B cell (primary cell): Measurements from ENCODE around the gene NEK6. TPM values are rescaled to one million over a fixed set of nuclear protein-coding genes. Genes with fewer than 3 reads are reported as not detected.

Source experiments
- ATAC-seq: fragments of 200-7000 bp; cut with Tn5 transposase; one replicate; pipeline ENCODE4 v1.10.0; 2021; ENCODE audit warnings: low read depth, mild to moderate bottlenecking, moderate number of reproducible peaks, moderate library complexity
- CTCF ChIA-PET: fragments of 350-600 bp; sonication (Branson Sonifier 250); formaldehyde crosslinking; loops from one replicate; lab custom pipeline; 2021; ENCODE audit warnings: antibody characterized with exemption, inconsistent platforms; lab: Charles Lee
- POLR2A ChIA-PET: fragments of 350-600 bp; sonication (Branson Sonifier 250); formaldehyde crosslinking; loops from one replicate; lab custom pipeline; 2021; ENCODE audit warnings: antibody characterized with exemption; lab: Charles Lee
- DNase-seq: peaks from one replicate; pipeline ENCODE4 v3.0.0; 2013
- H2AFZ ChIP-seq: 2 replicates; pipeline ENCODE4 v1.6.1; 2012; ENCODE audit warnings: mild to moderate bottlenecking, low read depth, low read length; ENCODE audit not compliant: insufficient read depth, poor library complexity, severe bottlenecking
- H3K27ac ChIP-seq, 2 donors: 1 replicate in 1 of 2; 2 replicates in 1 of 2; pipeline ENCODE4 v1.5.1; 2012 to 2013; ENCODE audit warnings: low read length in 2 of 2, mild to moderate bottlenecking in 2 of 2, moderate library complexity in 1 of 2
- H3K27me3 ChIP-seq, 4 experiments: fragments of 200-600 bp in 1 of 4; sonication (generic) in 1 of 4; replicated peaks in 1 of 4; 1 replicate in 2 of 4; 2 replicates in 2 of 4; pipeline versions ENCODE4 v1.6.1 to v1.7.0; 2013 to 2016; ENCODE audit warnings: low read length in 3 of 4, mild to moderate bottlenecking in 2 of 4, mixed read lengths in 1 of 4, moderate library complexity in 1 of 4; ENCODE audit not compliant: insufficient read depth in 4 of 4, control insufficient read depth in 3 of 4; ENCODE audit errors: control extremely low read depth in 1 of 4
- H3K36me3 ChIP-seq, 2 experiments: replicated peaks in 1 of 2; 1 replicate in 1 of 2; 2 replicates in 1 of 2; pipeline versions ENCODE4 v1.6.1 to v1.7.1; 2013; ENCODE audit warnings: low read length in 1 of 2; ENCODE audit not compliant: insufficient read depth in 2 of 2, control insufficient read depth in 1 of 2; ENCODE audit errors: control extremely low read depth in 1 of 2, extremely low read depth in 1 of 2
- H3K4me1 ChIP-seq, 2 donors: fragments of 200-600 bp in 1 of 2; sonication (generic) in 1 of 2; 1 replicate in 1 of 2; 2 replicates in 1 of 2; pipeline versions ENCODE4 v1.5.1 to v1.6.1; 2013 to 2017; ENCODE audit warnings: low read length in 2 of 2; ENCODE audit not compliant: control insufficient read depth in 2 of 2, insufficient read depth in 2 of 2
- H3K4me2 ChIP-seq: replicated peaks from 2 replicates; pipeline ENCODE3; 2012; ENCODE audit warnings: mild to moderate bottlenecking, low read depth, low read length; ENCODE audit not compliant: poor library complexity, severe bottlenecking
- H3K4me3 ChIP-seq, 5 experiments: fragments of 200-600 bp in 1 of 5; sonication (generic) in 1 of 5; 1 replicate in 3 of 5; 2 replicates in 2 of 5; pipeline versions ENCODE4 v1.5.1 to v1.7.0; 2011 to 2016; ENCODE audit warnings: low read length in 4 of 5, mild to moderate bottlenecking in 4 of 5, low read depth in 2 of 5, control low read depth in 1 of 5, moderate library complexity in 1 of 5; ENCODE audit not compliant: insufficient read depth in 1 of 5; ENCODE audit errors: control extremely low read depth in 1 of 5, extremely low read depth in 1 of 5
- H3K79me2 ChIP-seq: fragments of 200-600 bp; sonication (generic); one replicate; pipeline ENCODE4 v1.6.0; 2016; ENCODE audit warnings: low read length; ENCODE audit not compliant: control insufficient read depth, insufficient read depth
- H3K9ac ChIP-seq: fragments of 200-600 bp; sonication (generic); 2 replicates; pipeline ENCODE4 v1.6.1; 2017; ENCODE audit warnings: mild to moderate bottlenecking, low read length, moderate library complexity
- H3K9me3 ChIP-seq, 3 donors: one replicate each; pipeline versions ENCODE4 v1.6.1 to v1.7.1; 2013; ENCODE audit warnings: low read length in 2 of 3; ENCODE audit not compliant: control insufficient read depth in 2 of 3, insufficient read depth in 1 of 3; ENCODE audit errors: control extremely low read depth in 1 of 3
- H4K20me1 ChIP-seq: 2 replicates; pipeline ENCODE4 v1.6.0; 2012; ENCODE audit warnings: mild to moderate bottlenecking, low read length; ENCODE audit not compliant: insufficient read depth, control insufficient read depth, poor library complexity, severe bottlenecking
- H3K27ac Mint-ChIP-seq: one replicate; pipeline ENCODE4 v1.8.0; 2021; ENCODE audit warnings: mixed read lengths
- H3K27me3 Mint-ChIP-seq: one replicate; pipeline ENCODE4 v1.8.0; 2021; ENCODE audit warnings: mixed read lengths
- H3K4me1 Mint-ChIP-seq: one replicate; pipeline ENCODE4 v1.8.0; 2021; ENCODE audit warnings: mixed read lengths
- H3K4me3 Mint-ChIP-seq: one replicate; pipeline ENCODE4 v1.8.0; 2021; ENCODE audit warnings: mixed read lengths
- H3K9me3 Mint-ChIP-seq: one replicate; pipeline ENCODE4 v1.8.0; 2022; ENCODE audit warnings: mixed read lengths; ENCODE audit not compliant: insufficient read depth
- EZH2 ChIP-seq: IDR thresholded peaks from 2 replicates; pipeline ENCODE4 v1.6.1; 2012; ENCODE audit warnings: borderline replicate concordance, low read depth, mild to moderate bottlenecking, moderate library complexity, low read length; ENCODE audit not compliant: insufficient read depth, poor library complexity, severe bottlenecking
- WGBS: methylation state at CpG from one replicate; pipeline ENCODE4 v1.1.5; 2013; ENCODE audit warnings: missing lambda C conversion rate; ENCODE audit not compliant: insufficient coverage; 5-methylcytosine and 5-hydroxymethylcytosine counted together
- intact Hi-C: fragments of 100-400 bp; cut with micrococcal nuclease; formaldehyde crosslinking; loops from one replicate; pipeline ENCODE4 v1.10.0; 2022
- polyA plus RNA-seq: library from polyadenylated mRNA; depleted of rRNA; stranded (reverse); fragments of >200 nt; gene quantifications from 2 replicates; pipeline ENCODE4 v1.2.3, GENCODE V29; 2012
- total RNA-seq, 2 donors: library from RNA; stranded (reverse); fragments of 120-200 nt in 1 of 2; gene quantifications; 1 replicate in 1 of 2; 2 replicates in 1 of 2; pipeline versions ENCODE4 v1.2.3 to v1.2.4, GENCODE V29; 2013 to 2022
- TF ChIP-seq, protein P1 (sequence below): fragments of 200-600 bp; IDR thresholded peaks from one replicate; pipeline ENCODE4 v1.8.0; 2022; ENCODE audit warnings: antibody characterized with exemption, mild to moderate bottlenecking

NEK6 gene
- total and polyA plus RNA-seq, 2 donors (not counting 1 experiment from before 2014, with no cell fraction given), result 40.0 to 63.1 TPM

DNA sequence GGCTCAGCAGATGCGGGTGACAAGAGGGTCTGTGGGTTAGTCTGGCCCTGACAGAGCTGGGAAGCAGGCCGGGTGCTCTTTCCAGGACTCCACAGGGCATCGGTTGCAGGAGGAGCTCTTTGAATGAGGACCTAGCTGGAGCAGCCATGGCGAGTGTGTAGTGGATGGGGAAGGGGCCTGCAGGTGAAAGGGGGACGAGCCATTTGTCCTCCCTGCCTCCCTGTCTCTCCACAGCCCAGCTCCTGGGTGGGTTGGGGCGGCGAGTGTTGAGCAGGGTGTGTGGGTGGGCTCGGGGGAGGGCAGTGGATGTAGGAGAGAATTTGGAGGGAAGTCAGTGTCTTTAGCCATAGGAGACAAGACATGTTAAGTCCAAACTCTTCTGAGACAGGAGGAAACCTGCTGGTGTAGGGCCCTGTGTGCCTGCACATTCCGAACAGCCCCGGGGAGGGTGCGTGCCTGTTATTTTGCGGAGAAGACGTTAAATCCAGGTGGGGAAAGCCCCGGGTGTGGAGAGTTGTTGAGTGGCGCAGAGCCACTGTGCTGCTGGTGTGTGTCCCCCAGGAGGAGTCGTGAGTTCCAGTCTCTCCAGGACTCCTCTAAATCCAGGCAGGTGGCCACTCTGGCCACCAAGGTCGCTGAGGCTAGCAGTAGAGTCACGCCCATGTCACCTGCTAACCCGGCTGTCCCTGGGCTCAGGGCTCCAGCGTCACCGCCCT, 83.9 kb downstream of the NEK6 start:
- no peak overlapping the region for H2AFZ ChIP-seq
- 90% methylated on average over 19 of the region's 21 CpGs for WGBS
- H3K9me3 ChIP-seq, result peaks cover 0 to 10% (median 0%) of the 10 kb centered on the region in 3 donors
- H3K4me3 ChIP-seq, result no peak overlapping the region
- H3K27me3 ChIP-seq, result no peaks in the 10 kb centered on the region
- DNase-seq (no peak), ATAC-seq (no peak)
- H3K9ac ChIP-seq, result no peak overlapping the region
- H3K4me2 ChIP-seq, result no peak overlapping the region
- ChIA-PET CTCF (no interaction called here), POLR2A (no interaction called here)
- no peaks in the 10 kb centered on the region for H3K79me2 ChIP-seq
- no peaks in the 10 kb centered on the region for H4K20me1 ChIP-seq
- no peaks in the 10 kb centered on the region for H3K4me1 ChIP-seq
- intact Hi-C loops, result no loop called here
- H3K36me3 ChIP-seq, result peaks cover 8 to 78% of the 10 kb centered on the region in 2 experiments
- H3K27ac ChIP-seq, result no peak overlapping the region
- H3K4me3 Mint-ChIP-seq, result no peak overlapping the region
- no peaks in the 10 kb centered on the region for H3K27me3 Mint-ChIP-seq
- H3K27ac Mint-ChIP-seq, result no peak overlapping the region
- no peaks in the 10 kb centered on the region for H3K4me1 Mint-ChIP-seq
- H3K9me3 Mint-ChIP-seq, result no peaks in the 10 kb centered on the region
- TF ChIP-seq, protein P1, sequence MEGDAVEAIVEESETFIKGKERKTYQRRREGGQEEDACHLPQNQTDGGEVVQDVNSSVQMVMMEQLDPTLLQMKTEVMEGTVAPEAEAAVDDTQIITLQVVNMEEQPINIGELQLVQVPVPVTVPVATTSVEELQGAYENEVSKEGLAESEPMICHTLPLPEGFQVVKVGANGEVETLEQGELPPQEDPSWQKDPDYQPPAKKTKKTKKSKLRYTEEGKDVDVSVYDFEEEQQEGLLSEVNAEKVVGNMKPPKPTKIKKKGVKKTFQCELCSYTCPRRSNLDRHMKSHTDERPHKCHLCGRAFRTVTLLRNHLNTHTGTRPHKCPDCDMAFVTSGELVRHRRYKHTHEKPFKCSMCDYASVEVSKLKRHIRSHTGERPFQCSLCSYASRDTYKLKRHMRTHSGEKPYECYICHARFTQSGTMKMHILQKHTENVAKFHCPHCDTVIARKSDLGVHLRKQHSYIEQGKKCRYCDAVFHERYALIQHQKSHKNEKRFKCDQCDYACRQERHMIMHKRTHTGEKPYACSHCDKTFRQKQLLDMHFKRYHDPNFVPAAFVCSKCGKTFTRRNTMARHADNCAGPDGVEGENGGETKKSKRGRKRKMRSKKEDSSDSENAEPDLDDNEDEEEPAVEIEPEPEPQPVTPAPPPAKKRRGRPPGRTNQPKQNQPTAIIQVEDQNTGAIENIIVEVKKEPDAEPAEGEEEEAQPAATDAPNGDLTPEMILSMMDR, result no peak
- no peak for TF ChIP-seq EZH2

DNA sequence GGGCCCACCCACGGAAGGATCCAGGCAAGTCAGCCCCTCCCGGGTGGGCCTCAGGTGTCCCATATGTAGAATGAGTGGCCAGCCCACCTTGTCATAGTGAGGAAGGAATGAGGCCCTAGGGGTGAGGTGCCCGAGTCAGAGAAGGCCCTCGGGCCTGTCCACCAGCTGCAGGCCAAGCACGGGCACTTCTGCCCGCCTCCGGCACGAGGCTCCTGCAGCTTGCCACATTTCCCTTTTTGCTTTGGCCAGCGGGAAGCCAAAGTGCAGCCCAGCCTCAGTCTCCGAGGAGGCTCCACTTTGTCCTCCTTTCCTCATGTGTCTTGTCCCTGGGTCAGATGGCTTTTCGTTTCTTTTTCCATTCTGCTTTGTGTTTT, 84.6 kb downstream of the NEK6 start:
- H3K4me3 ChIP-seq, result no peak overlapping the region
- no peaks in the 10 kb centered on the region for H3K27me3 ChIP-seq
- H3K36me3 ChIP-seq, result peaks cover 4 to 78% of the 10 kb centered on the region in 2 experiments
- H3K4me1 Mint-ChIP-seq, result no peaks in the 10 kb centered on the region
- no peaks in the 10 kb centered on the region for H3K4me1 ChIP-seq
- no peak for TF ChIP-seq EZH2
- TF ChIP-seq, protein P1, result no peak
- H3K9me3 ChIP-seq, result peaks cover 0 to 4% (median 0%) of the 10 kb centered on the region in 3 donors
- ChIA-PET CTCF (no interaction called here), POLR2A (no interaction called here)
- DNase-seq, result no peak
- H3K27me3 Mint-ChIP-seq, result no peaks in the 10 kb centered on the region
- no peak overlapping the region for H3K9ac ChIP-seq
- H3K9me3 Mint-ChIP-seq, result no peaks in the 10 kb centered on the region
- H3K4me2 ChIP-seq, result no peak overlapping the region
- WGBS, result 97% methylated on average over 9 of the region's 11 CpGs
- no peak overlapping the region for H3K27ac Mint-ChIP-seq
- no peak overlapping the region for H3K27ac ChIP-seq
- H3K4me3 Mint-ChIP-seq, result no peak overlapping the region
- no peaks in the 10 kb centered on the region for H3K79me2 ChIP-seq
- H4K20me1 ChIP-seq, result no peaks in the 10 kb centered on the region
- H2AFZ ChIP-seq, result no peak overlapping the region
- no peak for ATAC-seq
- intact Hi-C loops, result no loop called here
